ENCODE results near the gene AFF1. TPM values are rescaled to one million over a fixed set of nuclear protein-coding genes. Genes with fewer than 3 reads are reported as not detected.

AFF1 gene
- total RNA-seq, 4 donors from 2014 or later = 89.4 to 138 (median 103) TPM

DNA sequence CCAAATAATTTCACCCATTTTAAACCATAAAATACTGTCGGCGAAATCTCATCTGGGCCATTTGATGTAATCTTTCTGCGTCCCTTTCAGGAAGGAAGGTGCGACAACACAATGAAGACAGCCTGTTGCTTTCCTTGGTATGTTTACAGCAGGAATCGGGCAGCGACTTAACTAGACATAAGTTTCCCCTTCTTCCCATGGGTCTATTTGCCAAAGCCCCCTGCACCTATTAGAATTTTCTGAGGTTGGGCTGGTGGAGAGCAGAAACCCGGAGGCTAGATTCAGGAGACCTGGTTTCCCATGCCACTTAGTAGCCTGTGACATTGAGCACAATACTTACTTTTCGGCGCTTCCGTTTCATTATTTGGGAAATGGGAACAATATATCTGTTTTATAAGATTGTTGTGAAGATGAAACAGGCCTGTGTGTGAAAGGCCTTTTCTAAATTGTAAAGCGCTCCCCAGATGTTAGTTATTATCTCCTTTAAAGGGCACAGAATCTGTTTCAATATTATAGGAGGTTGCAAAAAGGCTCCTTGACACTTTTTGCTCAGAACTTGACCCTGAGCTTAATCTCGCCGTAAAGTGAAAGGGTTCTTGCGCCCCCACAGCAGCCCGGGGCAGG lies 552 bp upstream of the AFF1 start:
- DNase-seq (ENCODE audit: low spot score) (no peak), ATAC-seq (ENCODE audit: low FRiP score) (no peak)
- no peak for TF ChIP-seq CTCF (IDR thresholded peaks at IDR 0.05)

GRCh38 chr4:86935566-86935852 lies 698 bp downstream of the AFF1 start:
- DNase-seq (ENCODE audit: low spot score) (no peak), ATAC-seq (ENCODE audit: low FRiP score) (no peak)
- TF ChIP-seq CTCF (IDR thresholded peaks at IDR 0.05) = no peak

DNA sequence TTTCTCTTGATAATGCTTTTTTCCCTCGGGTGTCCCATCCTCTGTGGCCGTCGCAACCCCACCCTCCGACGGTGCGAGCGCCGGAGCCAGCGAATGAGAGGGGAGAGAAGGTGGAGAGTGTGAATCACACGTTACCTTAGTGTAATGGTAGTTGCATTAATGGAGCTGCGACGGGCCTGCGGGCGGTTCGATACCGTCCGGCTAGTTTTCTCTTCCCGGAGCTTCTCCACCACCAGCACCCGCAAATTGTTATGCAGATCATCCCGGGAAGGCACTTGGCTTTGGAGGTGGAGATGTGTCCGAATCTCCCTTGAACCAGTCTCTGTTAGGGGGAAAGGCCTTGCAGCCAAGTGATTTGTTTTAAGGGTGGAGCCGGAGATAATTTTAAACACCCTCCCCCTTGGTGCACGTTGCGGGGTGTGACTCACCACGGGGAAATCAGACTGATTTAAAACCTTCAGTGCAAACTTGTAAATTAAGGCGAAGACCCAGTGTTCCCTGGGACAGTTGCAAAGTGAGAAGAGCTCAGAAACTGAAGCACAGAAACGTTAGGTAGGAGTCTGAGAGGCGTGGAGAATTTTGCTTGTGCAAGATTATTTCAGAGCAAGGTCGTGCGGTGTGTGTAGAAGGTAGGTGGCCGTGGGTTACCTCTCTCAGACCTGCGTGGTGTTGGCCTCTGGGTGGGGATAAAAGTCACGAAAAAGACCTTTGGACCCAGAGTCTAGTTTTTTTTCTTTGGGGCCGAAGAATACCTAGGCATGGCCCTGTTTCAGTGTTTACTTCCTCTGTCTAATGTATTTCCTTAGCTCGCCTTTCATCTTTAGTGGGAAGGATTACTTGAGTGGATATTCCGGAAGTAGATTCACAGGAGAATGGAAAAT lies 1.3 kb downstream of the AFF1 start:
- ATAC-seq (ENCODE audit: low FRiP score) (peak; percentile 58), DNase-seq (ENCODE audit: low spot score) (no peak)
- no peak for TF ChIP-seq CTCF (IDR thresholded peaks at IDR 0.05)

- no peak for TF ChIP-seq CTCF (IDR thresholded peaks at IDR 0.05)
- DNase-seq (ENCODE audit: low spot score) (no peak), ATAC-seq (ENCODE audit: low FRiP score) (no peak)
Observed at GRCh38 chr4:86938771-86939520, 4.1 kb downstream of the AFF1 start.

- ATAC-seq (ENCODE audit: low FRiP score) = no peak
- DNase-seq (ENCODE audit: low spot score) = no peak
- no peak for TF ChIP-seq CTCF (IDR thresholded peaks at IDR 0.05)
Observed at GRCh38 chr4:86939729-86940575, 5.1 kb downstream of the AFF1 start.

DNA sequence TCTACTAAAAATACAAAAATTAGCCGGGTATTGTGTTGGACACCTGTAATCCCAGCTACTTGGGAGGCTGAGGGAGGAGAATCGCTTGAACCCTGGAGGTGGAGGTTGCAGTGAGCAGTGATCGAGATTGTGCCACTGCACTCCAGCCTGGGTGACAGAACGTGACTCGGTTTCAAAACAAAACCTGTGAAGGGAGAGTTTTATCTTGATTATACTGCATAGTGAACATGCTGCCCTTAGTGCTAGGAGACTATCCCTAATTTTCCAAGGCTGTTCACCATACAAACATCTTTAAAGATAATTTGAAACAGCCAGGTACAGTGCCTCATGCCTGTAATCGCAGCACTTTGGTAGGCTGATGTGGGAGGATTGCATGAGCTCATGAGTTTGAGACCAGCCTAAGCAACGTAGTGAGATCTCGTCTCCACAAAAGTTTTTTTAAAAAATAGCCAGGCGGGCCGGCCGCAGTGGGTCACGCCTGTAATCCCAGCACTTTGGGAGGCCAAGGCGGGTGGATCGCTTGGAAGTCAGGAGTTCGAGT lies 6.2 kb downstream of the AFF1 start:
- no peak for TF ChIP-seq CTCF (IDR thresholded peaks at IDR 0.05)
- no peak for ATAC-seq (ENCODE audit: low FRiP score)
- no peak for DNase-seq (ENCODE audit: low spot score)
